Measurements from ENCODE around the gene ABLIM1.

Gene ABLIM1

DNA sequence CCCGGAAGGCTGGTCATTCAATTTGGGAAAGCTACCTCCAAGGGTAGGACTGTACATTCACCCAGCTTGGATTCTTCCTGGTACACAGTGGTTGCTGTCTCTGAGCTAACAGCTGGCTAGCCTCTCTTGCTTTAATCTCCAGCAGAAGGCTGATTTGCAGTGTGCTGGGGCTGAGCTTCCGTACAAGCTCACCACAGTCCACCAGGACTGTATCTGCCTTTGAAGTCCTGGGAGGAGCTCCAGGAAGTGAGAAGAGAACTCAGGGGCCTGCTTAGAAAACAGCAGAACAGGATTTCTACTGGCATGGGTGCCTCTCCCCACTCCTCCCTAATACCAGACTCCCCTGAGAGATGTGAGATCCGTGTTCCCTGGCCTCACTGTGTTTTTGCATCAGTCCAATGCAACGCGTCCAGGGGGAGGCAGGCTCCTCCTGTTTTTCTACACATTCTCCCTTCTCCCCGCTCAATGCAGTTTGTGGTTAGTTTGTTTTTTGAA is 260.4 kb downstream of the ABLIM1 start:
- TF ChIP-seq, protein P1, sequence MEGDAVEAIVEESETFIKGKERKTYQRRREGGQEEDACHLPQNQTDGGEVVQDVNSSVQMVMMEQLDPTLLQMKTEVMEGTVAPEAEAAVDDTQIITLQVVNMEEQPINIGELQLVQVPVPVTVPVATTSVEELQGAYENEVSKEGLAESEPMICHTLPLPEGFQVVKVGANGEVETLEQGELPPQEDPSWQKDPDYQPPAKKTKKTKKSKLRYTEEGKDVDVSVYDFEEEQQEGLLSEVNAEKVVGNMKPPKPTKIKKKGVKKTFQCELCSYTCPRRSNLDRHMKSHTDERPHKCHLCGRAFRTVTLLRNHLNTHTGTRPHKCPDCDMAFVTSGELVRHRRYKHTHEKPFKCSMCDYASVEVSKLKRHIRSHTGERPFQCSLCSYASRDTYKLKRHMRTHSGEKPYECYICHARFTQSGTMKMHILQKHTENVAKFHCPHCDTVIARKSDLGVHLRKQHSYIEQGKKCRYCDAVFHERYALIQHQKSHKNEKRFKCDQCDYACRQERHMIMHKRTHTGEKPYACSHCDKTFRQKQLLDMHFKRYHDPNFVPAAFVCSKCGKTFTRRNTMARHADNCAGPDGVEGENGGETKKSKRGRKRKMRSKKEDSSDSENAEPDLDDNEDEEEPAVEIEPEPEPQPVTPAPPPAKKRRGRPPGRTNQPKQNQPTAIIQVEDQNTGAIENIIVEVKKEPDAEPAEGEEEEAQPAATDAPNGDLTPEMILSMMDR (IDR thresholded peaks at IDR 0.05; ENCODE audit: insufficient read depth, low read depth, low read length, missing control alignments), result no peak
- no peak overlapping the region for H3K4me3 ChIP-seq (ENCODE audit: low read depth, low read length)
- DNase-seq (ENCODE audit: low read depth), result peak; percentile 33

DNA sequence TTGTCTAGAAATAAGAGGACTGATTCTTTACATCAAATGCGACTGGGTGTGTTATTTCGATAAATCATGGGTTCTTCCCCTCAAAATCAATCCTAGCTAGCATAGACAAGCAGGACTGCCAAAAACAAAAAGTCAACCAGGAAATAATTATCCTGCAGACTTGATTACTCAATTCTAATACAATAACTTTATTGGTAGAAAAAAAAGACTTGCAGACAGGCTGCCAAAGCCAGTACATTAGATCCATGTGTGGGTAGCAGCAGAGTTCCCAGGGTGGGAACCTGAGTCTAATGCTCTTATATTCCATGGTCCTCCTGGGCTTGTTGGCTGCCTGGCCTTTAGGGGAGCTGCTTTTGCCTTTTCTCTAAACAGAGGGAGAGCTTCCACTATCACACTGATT is 261.6 kb downstream of the ABLIM1 start:
- TF ChIP-seq, protein P1 (IDR thresholded peaks at IDR 0.05; ENCODE audit: insufficient read depth, low read depth, low read length, missing control alignments), result no peak
- DNase-seq (ENCODE audit: low read depth), result no peak
- H3K4me3 ChIP-seq (ENCODE audit: low read depth, low read length), result no peak overlapping the region

DNA sequence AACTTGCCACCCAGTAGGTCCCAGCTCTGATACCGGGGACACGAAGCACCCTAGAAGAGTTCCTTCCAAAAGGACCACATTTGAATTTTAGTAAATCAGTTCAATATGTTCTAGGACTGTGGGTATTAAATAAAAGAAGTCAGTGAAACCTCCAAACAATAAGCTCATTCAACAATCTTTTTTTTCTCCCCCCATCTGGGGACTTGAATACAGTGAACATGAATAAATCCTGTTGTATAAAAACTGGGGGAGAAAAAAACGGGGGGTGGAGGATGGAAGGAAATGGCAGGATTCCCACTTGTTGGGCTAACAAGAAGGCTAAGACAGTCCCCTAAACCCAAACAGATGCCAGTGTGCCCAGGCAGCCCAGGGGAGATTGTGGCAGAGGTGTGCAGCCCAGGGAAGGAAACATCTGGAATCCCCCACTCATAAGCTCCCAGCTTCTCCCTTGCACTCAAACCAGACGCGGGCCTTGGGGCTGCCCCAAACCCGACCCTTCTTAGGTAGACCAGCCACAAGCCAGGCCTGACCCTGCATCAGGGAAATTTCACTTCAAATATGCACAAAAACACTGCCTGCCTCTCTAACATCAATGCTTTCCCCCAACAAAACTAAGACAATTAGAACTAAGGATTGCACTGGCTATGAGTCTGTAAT is 262.6 kb downstream of the ABLIM1 start:
- TF ChIP-seq, protein P1 (IDR thresholded peaks at IDR 0.05; ENCODE audit: insufficient read depth, low read depth, low read length, missing control alignments), result no peak
- DNase-seq (ENCODE audit: low read depth), result peak; percentile 43
- H3K4me3 ChIP-seq (ENCODE audit: low read depth, low read length), result no peak overlapping the region

DNA sequence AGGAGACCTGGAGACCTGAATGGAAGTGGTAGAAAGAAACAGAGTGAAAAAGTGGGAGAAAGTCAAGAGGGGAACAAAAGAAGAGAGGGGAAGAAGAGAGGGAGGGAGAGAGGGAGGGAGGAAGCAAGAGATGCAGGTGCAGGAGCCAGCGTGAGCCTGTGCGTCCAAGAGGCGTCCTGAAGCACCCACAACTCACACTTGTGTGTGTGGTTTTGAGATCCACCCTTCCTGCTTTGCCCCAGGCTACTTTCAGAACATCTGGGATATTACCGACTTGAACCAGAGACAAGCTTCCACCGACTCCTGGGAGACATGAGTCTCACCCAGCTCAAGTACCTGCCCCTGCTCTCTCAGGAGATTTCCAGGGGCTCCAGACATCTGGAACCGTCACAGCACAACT is 263.5 kb downstream of the ABLIM1 start:
- TF ChIP-seq, protein P1 (IDR thresholded peaks at IDR 0.05; ENCODE audit: insufficient read depth, low read depth, low read length, missing control alignments), result no peak
- DNase-seq (ENCODE audit: low read depth), result no peak
- H3K4me3 ChIP-seq (ENCODE audit: low read depth, low read length), result no peak overlapping the region

DNA sequence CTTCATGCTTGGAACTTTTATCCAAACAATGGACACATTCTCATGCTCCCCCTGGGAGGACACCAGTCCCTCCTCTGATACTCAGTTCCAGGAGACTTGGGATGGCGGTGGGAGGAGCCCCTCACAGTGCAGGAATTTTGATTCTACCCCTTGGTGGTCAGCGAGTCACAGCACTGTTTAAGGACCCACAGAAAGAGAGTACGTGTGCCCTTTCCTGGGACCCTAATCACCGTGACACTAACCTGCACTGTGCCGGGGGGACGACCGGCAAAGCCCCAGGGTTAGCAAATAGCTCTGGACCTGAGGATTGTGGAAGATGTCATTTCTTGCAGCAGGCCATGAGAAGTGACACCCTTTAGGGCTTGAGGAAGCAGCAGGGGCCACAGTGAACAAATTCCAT is 264.2 kb downstream of the ABLIM1 start:
- H3K4me3 ChIP-seq (ENCODE audit: low read depth, low read length), result no peak overlapping the region
- TF ChIP-seq, protein P1 (IDR thresholded peaks at IDR 0.05; ENCODE audit: insufficient read depth, low read depth, low read length, missing control alignments), result no peak
- no peak for DNase-seq (ENCODE audit: low read depth)

DNA sequence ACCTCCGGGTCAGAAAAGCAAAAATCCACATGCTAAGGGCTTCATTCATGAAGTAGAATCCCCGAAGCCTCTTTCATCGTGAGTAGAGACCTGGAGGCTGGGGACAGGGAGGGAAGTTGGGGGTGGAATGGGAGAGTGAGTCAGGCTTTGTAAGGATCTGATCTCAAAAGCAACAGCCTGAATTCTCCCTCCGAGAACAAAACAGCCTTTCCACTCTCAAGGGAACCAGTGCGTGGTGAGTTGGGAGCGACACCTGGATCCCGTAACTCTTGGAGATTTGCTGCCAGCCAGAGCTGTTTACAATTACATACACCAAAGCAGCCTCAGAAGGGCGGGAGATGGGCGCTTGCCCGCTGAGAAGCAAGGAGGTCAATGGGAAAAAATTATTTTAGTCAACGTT is 264.6 kb downstream of the ABLIM1 start:
- H3K4me3 ChIP-seq (ENCODE audit: low read depth, low read length), result no peak overlapping the region
- TF ChIP-seq, protein P1 (IDR thresholded peaks at IDR 0.05; ENCODE audit: insufficient read depth, low read depth, low read length, missing control alignments), result no peak
- no peak for DNase-seq (ENCODE audit: low read depth)

Data from GM12865 (cell line).